Hindlimb muscle (tissue), 1 donor: ENCODE results near the gene REC8. TPM values are rescaled to one million over a fixed set of nuclear protein-coding genes. Genes with fewer than 3 reads are reported as not detected.
A peak's percentile ranks its signal among the peaks of the same experiment; 100 is the strongest.
"Not testable (repeated sequence)": the region's sequence is repeated elsewhere in the genome, so short reads cannot be mapped to it uniquely, and the experiment has no call there.

Experiments used
- DNase-seq: peaks from one replicate; pipeline ENCODE4 v3.0.0-alpha.2; 2013
- polyA plus RNA-seq: library from polyadenylated mRNA; unstranded; fragments of 120-200 nt; gene quantifications from one replicate; pipeline ENCODE4 v1.2.1, GENCODE V29; 2013; ENCODE audit not compliant: insufficient read length

The REC8 gene
- polyA plus RNA-seq, 1 donor, result 14.5 TPM

- no peak for DNase-seq
These were observed 12.5 kb downstream of the REC8 start for GRCh38 chr14:24184104-24184970.

DNA sequence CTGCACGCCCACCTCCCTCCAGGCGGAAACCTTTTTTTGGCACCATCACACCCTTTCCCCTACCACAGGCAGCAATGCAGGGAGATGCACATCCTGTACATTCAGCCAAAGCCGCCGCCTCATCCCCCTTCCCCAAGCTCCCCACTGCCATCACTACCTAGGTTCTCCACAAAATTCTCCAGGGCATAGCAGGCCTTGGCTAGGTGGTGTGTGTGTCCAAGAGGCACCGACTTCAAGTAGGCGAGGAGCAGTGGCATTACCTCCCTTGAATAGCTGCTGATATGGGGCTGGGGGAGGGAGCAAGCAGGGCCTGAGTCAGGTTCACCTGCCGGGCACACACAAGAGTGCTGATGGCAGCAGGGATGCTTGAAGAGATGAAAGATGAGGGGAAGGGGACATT lies 13.1 kb downstream of the REC8 start:
- DNase-seq, result no peak

DNA sequence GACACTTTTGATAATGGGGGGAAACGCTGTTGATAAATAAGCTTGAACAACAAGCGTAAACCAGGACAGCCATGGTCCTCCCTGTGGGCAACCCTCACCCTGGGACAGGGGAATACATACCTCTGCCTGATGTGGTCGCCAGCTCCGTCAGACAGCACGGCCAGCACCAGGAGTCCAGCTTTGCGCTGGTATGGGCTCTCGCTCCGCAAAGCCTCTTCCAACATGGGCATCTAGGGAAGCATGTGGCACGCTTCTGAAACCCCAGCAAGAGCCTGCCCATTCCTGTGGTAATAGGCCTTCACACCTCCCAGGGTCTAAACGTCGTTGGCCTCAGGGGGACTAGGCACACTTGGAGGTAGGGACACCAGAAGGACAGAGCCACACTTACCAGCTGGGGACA lies 13.9 kb downstream of the REC8 start:
- DNase-seq, result no peak

- DNase-seq, result no peak
These were observed 15.1 kb downstream of the REC8 start for GRCh38 chr14:24186831-24187538.

- no peak for DNase-seq
These were observed 15.6 kb downstream of the REC8 start for GRCh38 chr14:24187539-24187915.

- peak; percentile 96 for DNase-seq
These were observed 16.6 kb downstream of the REC8 start, which contains the start of gene IPO4 for GRCh38 chr14:24188251-24189058. IPO4 (minus strand) TSS chr14:24188816; CDS start chr14:24188787, 29 bp downstream.

- DNase-seq, result no peak
These were observed 17.1 kb downstream of the REC8 start for GRCh38 chr14:24189059-24189375.

DNA sequence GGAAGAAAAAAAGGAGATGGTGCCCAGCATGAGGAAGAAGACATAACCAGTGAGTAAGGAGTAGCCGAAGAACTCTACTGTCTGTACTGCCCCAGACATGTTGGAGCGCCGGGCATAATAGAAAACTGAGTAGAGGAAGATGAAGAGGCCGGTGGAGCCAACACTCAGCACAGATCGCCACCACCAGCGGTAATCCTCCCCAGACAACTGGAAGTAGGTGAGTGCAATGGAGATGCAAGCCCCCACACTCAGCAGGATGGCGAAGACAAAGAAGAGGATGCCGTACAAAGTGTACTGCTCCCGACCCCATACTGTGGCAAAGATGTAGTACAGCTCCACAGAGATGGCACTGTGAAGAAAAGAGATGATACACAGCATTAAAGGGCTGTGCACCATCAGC lies 17.6 kb downstream of the REC8 start:
- no peak for DNase-seq

DNA sequence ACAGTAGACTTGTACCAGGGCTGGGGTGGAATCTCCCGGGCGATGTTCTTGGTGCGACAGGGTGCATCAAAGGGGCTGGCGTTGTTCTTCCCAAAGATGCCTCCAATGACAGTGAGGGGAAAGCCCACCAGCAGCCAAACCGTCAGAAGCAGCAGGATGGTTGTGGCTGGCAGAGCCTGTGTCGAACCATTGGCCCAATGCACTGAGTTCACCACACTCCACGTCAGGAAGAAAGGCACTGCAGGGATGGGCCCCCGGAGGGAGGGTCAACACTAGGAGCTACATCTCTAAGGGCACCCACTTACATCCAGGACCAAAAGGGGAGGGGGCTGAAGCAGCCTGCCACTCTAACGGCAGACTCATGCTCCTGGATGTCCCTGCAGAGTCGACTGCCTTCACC lies 18.5 kb downstream of the REC8 start:
- no peak for DNase-seq

DNA sequence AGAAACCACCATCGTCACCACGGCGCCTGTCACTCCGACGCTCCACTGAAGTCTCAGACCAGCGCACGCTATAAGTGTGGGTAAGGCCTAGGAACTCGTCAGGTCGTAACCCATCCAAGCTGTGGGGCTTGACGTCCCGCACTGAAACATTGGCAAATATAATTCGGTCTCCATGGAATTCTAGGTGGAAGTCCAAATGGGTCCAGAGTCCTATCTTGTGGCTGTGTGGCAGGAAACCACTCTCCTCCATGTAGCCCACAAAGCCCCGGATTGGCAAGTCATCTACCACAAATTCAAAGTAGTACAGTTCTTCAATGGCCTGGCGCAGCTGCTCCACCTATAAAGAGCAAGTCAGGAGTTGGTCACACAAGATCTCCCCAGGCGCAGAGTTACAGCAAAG lies 21.1 kb downstream of the REC8 start:
- DNase-seq, result no peak

GRCh38 chr14:24194186-24194872 lies 22.4 kb downstream of the REC8 start:
- DNase-seq, result no peak

DNA sequence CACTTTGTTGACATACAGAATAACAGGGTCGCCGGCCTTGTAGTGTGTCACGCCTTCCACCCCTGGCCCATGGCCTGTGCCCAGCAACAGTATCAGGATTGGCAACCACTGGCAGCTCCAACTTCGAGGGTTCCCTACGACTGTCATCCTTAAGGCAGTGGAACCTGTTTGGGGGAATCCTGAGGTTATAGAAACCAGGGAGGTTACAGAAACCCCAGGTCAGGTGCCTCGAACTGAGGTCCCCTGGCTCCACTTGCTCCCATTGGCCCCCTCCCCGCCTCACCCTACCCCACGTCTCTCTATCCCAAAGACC lies 22.9 kb downstream of the REC8 start:
- DNase-seq, result no peak

DNA sequence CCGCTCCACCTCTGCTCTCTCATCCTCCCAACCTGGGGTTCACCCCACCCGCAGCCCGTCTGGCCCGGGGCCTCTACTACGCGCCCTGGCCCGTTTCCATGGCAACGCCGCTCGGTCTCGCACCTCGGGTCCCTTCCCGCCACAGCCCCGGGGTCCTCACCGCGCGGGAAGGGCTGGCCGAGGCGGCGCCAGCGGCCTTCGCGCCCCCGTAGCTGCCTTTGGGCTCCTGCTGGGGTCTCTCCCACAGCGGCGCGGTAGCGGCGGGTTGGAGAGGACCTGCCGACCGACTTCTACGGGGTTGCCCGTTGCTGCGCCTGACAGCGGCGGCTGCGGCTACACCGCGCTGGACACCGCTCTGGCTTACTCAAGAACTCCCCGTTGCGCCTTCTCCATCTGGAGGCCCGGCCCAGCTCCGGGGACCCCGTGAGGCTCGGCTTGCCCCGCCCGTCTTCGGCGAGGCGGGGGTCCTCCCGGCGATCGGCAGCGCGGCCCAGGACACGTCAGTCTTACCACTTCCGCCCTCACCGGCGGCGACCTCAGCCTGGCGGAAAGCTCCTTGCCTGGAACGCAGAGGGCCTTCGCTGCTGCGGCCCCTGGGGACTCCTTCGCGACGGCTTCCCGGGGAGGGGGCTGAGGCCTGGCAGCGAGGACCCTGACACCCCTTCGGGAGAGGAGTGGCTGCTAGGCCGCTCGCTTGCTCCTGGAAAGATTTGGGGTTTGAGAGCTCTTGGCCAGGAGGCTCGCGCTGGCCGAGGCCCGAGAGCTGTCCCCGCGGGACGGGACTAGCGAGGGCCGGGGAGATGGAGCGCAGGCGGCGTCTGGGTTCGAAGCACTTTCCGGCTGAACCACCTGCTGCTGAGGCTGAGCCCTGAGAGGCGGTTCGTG lies 23.5 kb downstream of the REC8 start, which contains the start of gene TM9SF1:
TSS of gene TM9SF1 (minus strand) at position 256 of the 885 bp plus-strand sequence. CDS start 422 bp downstream, outside the sequence.
- DNase-seq, result peak; percentile 93

DNA sequence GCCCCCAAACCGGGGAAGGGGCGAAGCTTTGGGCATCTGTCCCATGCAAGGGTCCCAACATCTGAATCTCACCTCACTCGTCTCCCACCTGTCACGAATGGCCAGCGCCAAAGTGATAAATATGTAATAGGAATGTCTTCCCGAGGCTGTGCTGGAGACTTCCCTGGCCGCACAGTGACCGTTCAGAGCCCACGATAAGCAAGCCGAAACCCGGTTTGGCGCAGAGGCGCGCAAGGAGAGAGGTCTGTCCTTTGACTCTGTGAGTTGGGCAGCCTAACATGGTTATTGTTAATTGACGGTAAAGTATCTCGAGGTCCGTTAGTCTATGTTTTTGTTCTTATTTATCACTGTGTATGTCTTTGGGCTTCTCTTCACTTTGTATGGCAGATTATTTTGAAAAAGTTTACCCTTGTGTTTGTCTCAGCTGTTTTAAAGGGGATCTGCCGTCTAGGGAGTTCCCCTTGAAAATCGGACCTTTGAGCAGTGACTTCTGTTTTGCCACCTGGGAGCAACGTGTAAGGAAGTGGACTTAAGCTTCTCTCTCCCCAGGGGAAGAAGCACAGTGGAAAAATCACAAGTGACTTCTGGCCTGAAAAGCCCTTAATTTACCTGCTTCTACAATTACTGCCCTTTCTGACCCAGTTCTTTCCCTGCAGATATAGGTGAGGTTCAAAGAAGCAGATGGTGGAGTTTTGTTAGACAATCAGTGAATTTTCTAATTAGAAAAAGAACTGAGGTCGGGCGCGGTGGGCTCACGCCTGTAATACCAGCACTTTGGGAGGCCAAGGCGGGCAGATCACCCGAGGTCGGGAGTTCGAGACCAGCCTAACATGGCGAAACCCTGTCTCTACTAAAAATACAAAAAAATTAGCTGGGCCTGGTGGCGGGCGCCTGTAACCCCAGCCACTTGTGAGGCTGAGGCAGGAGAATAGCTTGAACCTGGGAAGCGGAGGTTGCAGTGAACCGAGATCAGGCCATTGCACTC lies 24.5 kb downstream of the REC8 start:
- no peak for DNase-seq

GRCh38 chr14:24197056-24197450 lies 25.2 kb downstream of the REC8 start:
- DNase-seq, result no peak

GRCh38 chr14:24198814-24199524 lies 27.1 kb downstream of the REC8 start:
- no peak for DNase-seq

DNA sequence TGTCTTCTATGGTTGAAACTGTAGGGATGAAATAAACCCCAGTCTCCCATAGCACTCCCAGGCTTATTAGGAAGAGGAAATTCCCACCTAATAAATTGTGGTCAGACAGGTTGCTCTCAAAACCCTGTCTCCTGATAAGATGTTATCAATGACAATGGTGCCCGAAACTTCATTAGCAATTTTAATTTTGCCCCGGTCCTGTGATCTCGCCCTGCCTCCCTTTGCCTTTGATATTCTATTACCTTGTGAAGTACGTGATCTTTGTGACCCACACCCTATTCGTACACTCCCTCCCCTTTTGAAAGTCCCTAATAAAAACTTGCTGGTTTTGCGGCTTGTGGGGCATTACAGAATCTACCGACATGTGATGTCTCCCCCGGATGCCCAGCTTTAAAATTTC lies 30.7 kb downstream of the REC8 start:
- not testable (repeated sequence) for DNase-seq

- DNase-seq, result not testable (repeated sequence)
These were observed 31.5 kb downstream of the REC8 start for GRCh38 chr14:24203249-24203886.
